Neural progenitor cell (in vitro differentiated cells): ENCODE results near the gene CCS.

ENCODE experiments used
- EZH2 ChIP-seq: fragments of 200-600 bp; sonication (generic); IDR thresholded peaks from 2 replicates; pipeline ENCODE4 v1.6.1; 2017; ENCODE audit warnings: antibody characterized with exemption, mild to moderate bottlenecking, moderate library complexity
- EZH2phosphoT487 ChIP-seq: fragments of 200-600 bp; sonication (generic); IDR thresholded peaks from 2 replicates; pipeline ENCODE4 v1.6.1; 2017; ENCODE audit warnings: antibody characterized with exemption
- TF ChIP-seq, protein P1 (sequence below): fragments of 200-600 bp; sonication (generic); IDR thresholded peaks from 2 replicates; pipeline ENCODE4 v1.5.1; 2017; ENCODE audit warnings: antibody characterized with exemption, mild to moderate bottlenecking

DNA sequence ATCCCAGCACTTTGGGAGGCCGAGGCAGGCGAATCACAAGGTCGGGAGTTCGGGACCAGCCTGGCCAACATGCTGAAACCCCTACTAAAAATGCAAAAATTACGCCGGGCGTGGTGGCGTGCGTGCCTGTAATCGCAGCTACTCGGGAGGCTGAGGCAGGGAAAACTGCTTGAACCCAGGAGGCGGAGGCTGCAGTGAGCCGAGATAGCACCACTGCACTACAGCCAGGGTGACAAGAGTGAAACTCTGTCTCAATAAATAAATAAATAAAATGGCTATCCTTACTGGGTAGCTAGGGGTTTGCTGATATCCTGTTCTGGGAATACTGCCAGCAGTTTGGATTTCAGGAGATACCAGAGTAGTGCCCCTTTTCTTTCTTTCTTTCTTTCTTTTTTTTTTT is 21.1 kb downstream of the CCS start:
- TF ChIP-seq, protein P1, sequence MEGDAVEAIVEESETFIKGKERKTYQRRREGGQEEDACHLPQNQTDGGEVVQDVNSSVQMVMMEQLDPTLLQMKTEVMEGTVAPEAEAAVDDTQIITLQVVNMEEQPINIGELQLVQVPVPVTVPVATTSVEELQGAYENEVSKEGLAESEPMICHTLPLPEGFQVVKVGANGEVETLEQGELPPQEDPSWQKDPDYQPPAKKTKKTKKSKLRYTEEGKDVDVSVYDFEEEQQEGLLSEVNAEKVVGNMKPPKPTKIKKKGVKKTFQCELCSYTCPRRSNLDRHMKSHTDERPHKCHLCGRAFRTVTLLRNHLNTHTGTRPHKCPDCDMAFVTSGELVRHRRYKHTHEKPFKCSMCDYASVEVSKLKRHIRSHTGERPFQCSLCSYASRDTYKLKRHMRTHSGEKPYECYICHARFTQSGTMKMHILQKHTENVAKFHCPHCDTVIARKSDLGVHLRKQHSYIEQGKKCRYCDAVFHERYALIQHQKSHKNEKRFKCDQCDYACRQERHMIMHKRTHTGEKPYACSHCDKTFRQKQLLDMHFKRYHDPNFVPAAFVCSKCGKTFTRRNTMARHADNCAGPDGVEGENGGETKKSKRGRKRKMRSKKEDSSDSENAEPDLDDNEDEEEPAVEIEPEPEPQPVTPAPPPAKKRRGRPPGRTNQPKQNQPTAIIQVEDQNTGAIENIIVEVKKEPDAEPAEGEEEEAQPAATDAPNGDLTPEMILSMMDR: no peak
- TF ChIP-seq EZH2 (no peak), EZH2phosphoT487 (no peak)
